K562 (cell line): ENCODE results near the gene AFG1L.

ENCODE experiments used
- ADNP ChIP-seq: fragments of 200-800 bp; sonication (Bioruptor generic); IDR thresholded peaks from 2 replicates; pipeline ENCODE4 v1.6.1; 2016; ENCODE audit warnings: missing genetic modification characterization, missing compliant biosample characterization
- EZH2 ChIP-seq: IDR thresholded peaks from 2 replicates; pipeline ENCODE4 v1.6.1; 2012; ENCODE audit warnings: low read depth, mild to moderate bottlenecking, inconsistent platforms, low read length, borderline replicate concordance
- FOXK1 ChIP-seq: sonication (generic); formaldehyde crosslinking; IDR thresholded peaks from 2 replicates; pipeline ENCODE4 v1.8.0; 2022; ENCODE audit warnings: missing genetic modification reagents, mild to moderate bottlenecking, borderline replicate concordance
- HDAC1 ChIP-seq, 2 experiments: fragments of 450-650 bp; IDR thresholded peaks; 2 replicates each; pipeline ENCODE4 v1.6.1; 2016 to 2017; ENCODE audit warnings: inconsistent platforms in 1 of 2, mild to moderate bottlenecking in 1 of 2, moderate library complexity in 1 of 2
- MEF2D ChIP-seq: conservative IDR thresholded peaks from 2 replicates; pipeline ENCODE4 v1.6.1; 2016; ENCODE audit warnings: low read depth, missing genetic modification characterization, missing compliant biosample characterization
- POLR2A ChIP-seq: fragments of 450-650 bp; conservative IDR thresholded peaks from 2 replicates; pipeline ENCODE4 v1.6.1; 2016
- TARDBP ChIP-seq: fragments of 450-650 bp; IDR thresholded peaks from 2 replicates; pipeline ENCODE4 v1.6.1; 2016
- ZBTB8A ChIP-seq: fragments of 450-650 bp; IDR thresholded peaks from 2 replicates; pipeline ENCODE4 v1.6.1; 2018; ENCODE audit warnings: mild to moderate bottlenecking, moderate library complexity; ENCODE audit not compliant: partially characterized antibody
- ZNF512 ChIP-seq: IDR thresholded peaks from 2 replicates; pipeline ENCODE4 v1.6.1; 2016; ENCODE audit warnings: missing genetic modification characterization, missing compliant biosample characterization
- TF ChIP-seq, protein P1 (sequence below): IDR thresholded peaks from 3 replicates; pipeline ENCODE4 v1.6.1; 2011; ENCODE audit warnings: borderline replicate concordance, mild to moderate bottlenecking; ENCODE audit not compliant: insufficient read length, insufficient read depth

DNA sequence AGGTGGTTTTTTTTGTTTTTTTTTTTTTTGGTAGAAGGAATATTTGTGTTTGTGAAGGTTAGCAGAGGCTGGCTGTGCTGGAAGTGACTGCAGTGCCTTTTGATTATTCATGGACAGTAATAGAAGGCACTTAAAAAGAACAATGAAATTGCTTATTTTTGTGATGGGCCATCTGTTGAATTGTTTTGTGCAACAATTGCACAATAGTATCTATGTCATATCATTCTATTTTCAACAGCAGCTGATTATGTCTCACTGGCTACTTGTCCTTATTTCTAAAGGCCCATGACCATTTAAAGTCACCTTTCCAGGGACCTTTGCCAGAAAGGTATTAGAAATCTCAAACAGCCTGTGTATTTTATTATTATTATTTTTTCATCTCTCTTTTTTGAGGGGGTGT is 70.6 kb downstream of the AFG1L start:
- TF ChIP-seq MEF2D (tag) (no peak), FOXK1 (CRISPR knock-in tag) (no peak), HDAC1 (IDR thresholded peaks at IDR 0.05) (no peak), EZH2 (no peak), POLR2A (no peak), ZNF512 (tag) (no peak), ADNP (tag) (no peak), TARDBP (no peak), ZBTB8A (no peak)
- TF ChIP-seq, protein P1, sequence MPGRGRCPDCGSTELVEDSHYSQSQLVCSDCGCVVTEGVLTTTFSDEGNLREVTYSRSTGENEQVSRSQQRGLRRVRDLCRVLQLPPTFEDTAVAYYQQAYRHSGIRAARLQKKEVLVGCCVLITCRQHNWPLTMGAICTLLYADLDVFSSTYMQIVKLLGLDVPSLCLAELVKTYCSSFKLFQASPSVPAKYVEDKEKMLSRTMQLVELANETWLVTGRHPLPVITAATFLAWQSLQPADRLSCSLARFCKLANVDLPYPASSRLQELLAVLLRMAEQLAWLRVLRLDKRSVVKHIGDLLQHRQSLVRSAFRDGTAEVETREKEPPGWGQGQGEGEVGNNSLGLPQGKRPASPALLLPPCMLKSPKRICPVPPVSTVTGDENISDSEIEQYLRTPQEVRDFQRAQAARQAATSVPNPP = no peak
